Transverse colon (tissue), 3 donors: ENCODE data around the gene NCK2.

Experiments used
- CTCF ChIP-seq, 5 experiments: fragments of 200-600 bp in 3 of 5; fragments of 450-650 bp in 2 of 5; sonication (generic) in 3 of 5; IDR thresholded peaks; 1 replicate in 2 of 5; 2 replicates in 3 of 5; pipeline ENCODE4 v1.5.1; 2016 to 2017; ENCODE audit warnings: antibody characterized with exemption in 5 of 5, inconsistent platforms in 3 of 5, mild to moderate bottlenecking in 2 of 5, moderate library complexity in 1 of 5
- POLR2A ChIP-seq: fragments of 450-650 bp; IDR thresholded peaks from one replicate; pipeline ENCODE4 v1.6.1; 2016; ENCODE audit warnings: antibody characterized with exemption, mild to moderate bottlenecking, moderate library complexity

- TF ChIP-seq CTCF (IDR thresholded peaks at IDR 0.05) (no peak), POLR2A (no peak)
Measured at GRCh38 chr2:105910497-105911238, 166.0 kb downstream of the NCK2 start.
